ENCODE measurements around the gene ABR. TPM values are rescaled to one million over a fixed set of nuclear protein-coding genes. Genes with fewer than 3 reads are reported as not detected.

The ABR gene
- total RNA-seq, 1 experiment from 2014 or later: 35.4 TPM

DNA sequence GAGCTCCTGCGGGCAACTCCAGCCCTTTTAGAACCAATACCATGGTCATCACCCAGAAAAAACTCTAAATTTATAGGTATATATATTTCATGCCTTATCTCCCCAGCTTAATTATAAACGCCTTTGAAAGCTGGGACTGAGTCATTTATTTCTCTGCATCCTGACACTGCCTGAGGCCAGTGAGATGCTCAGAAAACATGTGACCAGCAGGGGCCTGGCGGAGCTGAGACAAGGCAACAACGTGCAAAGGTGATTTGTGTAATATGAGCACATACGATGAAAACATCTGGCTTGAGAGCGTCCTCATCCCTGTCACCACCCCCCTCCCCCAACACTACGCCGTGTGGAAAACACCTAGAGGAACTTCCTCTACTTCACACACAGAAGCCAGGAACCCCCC, 222.9 kb downstream of the ABR start:
- no TSS peak for BruUV-seq (replicated peaks)
- no peak overlapping the region for H3K4me2 ChIP-seq (ENCODE audit: low read length)
- no peak for TF ChIP-seq CTCF (conservative IDR thresholded peaks at IDR 0.05; ENCODE audit: low read depth, low read length)
- no peaks in the 10 kb centered on the region for H3K27me3 ChIP-seq (ENCODE audit: low read length)
- DNase-seq: peak; percentile 45
- no peaks in the 10 kb centered on the region for H3K9me3 ChIP-seq (ENCODE audit: low read length)
- intact Hi-C loops (cut with micrococcal nuclease): no loop called here
- H3K4me1 ChIP-seq (ENCODE audit: insufficient read depth, low read length): no peaks in the 10 kb centered on the region; the same call in 1 of the 2 replicates
- ChIA-PET CTCF (interaction anchor here (0.8 kb wide), 1 partner anchor 24 kb away, joined by 3 read pairs; no protein-coding TSS in a partner anchor), POLR2A (ENCODE audit: unreplicated experiment) (no interaction called here)
- H3F3A ChIP-seq (ENCODE audit: low read length, unreplicated experiment): no peaks in the 10 kb centered on the region
- no peak overlapping the region for H3K27ac ChIP-seq (ENCODE audit: low read length)
- no peaks in the 10 kb centered on the region for H3K36me3 ChIP-seq (ENCODE audit: low read depth, low read length)
- no peak overlapping the region for H3K9ac ChIP-seq (ENCODE audit: low read length)
- H3K4me3 ChIP-seq (ENCODE audit: low read length): no peak overlapping the region
- no peaks in the 10 kb centered on the region for H4K20me1 ChIP-seq (ENCODE audit: low read length)
- no peaks in the 10 kb centered on the region for H3K9me2 ChIP-seq (replicated peaks; ENCODE audit: low read length)
- no peaks in the 10 kb centered on the region for H3K79me2 ChIP-seq (ENCODE audit: low read length)
- no peak overlapping the region for H2AFZ ChIP-seq (ENCODE audit: low read length)
- ATAC-seq: peak; percentile 55

DNA sequence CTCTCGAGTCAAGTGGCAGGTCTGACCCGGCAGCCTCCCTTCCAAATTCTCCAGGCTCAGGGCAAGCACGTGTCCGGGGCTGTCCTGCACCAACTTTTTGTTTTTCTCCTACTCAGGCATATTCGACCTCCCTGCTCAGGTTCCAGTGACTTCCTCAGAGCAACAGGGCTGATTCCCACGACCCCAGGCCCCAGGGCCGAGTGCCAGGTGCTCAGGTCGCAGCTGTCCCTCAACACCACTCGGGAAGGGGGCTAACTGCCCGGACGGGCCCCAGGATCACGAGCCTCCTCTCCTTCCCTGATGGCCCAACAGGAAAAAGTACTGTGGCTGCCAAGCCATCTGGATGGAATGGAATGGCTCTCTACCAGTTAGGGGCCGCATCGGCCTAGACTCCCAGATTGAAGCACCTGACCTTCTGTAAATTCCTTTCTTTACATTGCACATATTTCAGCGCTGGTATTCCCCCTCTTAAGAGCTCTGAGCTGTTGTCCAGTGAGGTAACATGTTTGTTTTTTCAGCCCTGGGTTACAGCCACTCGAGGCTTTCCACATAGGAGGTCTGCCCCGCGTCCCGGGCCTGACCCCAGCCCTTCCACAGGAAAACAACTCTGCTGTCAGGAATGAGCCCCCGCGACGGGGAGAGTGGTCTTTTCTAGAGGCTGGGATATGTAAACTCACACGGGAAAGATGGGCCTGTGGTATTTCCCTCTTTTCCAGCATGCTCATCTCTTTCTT, 225.2 kb downstream of the ABR start:
- ATAC-seq: no peak
- Histone ChIP-seq H3K9ac (ENCODE audit: low read length) (no peak overlapping the region), H3K9me2 (replicated peaks; ENCODE audit: low read length) (no peaks in the 10 kb centered on the region), H3K4me3 (ENCODE audit: low read length) (no peak overlapping the region), H3K27me3 (ENCODE audit: low read length) (no peaks in the 10 kb centered on the region), H2AFZ (ENCODE audit: low read length) (no peak overlapping the region), H3K4me2 (ENCODE audit: low read length) (no peak overlapping the region), H4K20me1 (ENCODE audit: low read length) (no peaks in the 10 kb centered on the region), H3K9me3 (ENCODE audit: low read length) (no peaks in the 10 kb centered on the region), H3K36me3 (ENCODE audit: low read depth, low read length) (no peaks in the 10 kb centered on the region), H3K27ac (ENCODE audit: low read length) (no peak overlapping the region), H3F3A (ENCODE audit: low read length, unreplicated experiment) (no peaks in the 10 kb centered on the region), H3K4me1 (ENCODE audit: insufficient read depth, low read length) (no peaks in the 10 kb centered on the region; the same call in 1 of the 2 replicates), H3K79me2 (ENCODE audit: low read length) (no peaks in the 10 kb centered on the region)
- DNase-seq: no peak
- BruUV-seq (replicated peaks): no TSS peak
- intact Hi-C loops (cut with micrococcal nuclease): no loop called here
- no peak for TF ChIP-seq CTCF (conservative IDR thresholded peaks at IDR 0.05; ENCODE audit: low read depth, low read length)
- TF ChIP-seq EZH2phosphoT487 (IDR thresholded peaks at IDR 0.05; ENCODE audit: borderline replicate concordance, low read length): no peak
- no peak for TF ChIP-seq EZH2 (IDR thresholded peaks at IDR 0.05; ENCODE audit: low read length, unreplicated experiment)
- ChIA-PET CTCF (no interaction called here), POLR2A (ENCODE audit: unreplicated experiment) (no interaction called here)

- Histone ChIP-seq H4K20me1 (ENCODE audit: low read length) (no peaks in the 10 kb centered on the region), H3K9me3 (ENCODE audit: low read length) (no peaks in the 10 kb centered on the region), H2AFZ (ENCODE audit: low read length) (no peak overlapping the region), H3K4me1 (ENCODE audit: insufficient read depth, low read length) (no peaks in the 10 kb centered on the region; the same call in 1 of the 2 replicates), H3F3A (ENCODE audit: low read length, unreplicated experiment) (no peaks in the 10 kb centered on the region), H3K9ac (ENCODE audit: low read length) (no peak overlapping the region), H3K36me3 (ENCODE audit: low read depth, low read length) (no peaks in the 10 kb centered on the region), H3K27ac (ENCODE audit: low read length) (no peak overlapping the region), H3K79me2 (ENCODE audit: low read length) (no peaks in the 10 kb centered on the region), H3K9me2 (replicated peaks; ENCODE audit: low read length) (no peaks in the 10 kb centered on the region), H3K27me3 (ENCODE audit: low read length) (no peaks in the 10 kb centered on the region), H3K4me2 (ENCODE audit: low read length) (no peak overlapping the region), H3K4me3 (ENCODE audit: low read length) (no peak overlapping the region)
- POLR2A ChIA-PET (ENCODE audit: unreplicated experiment): no interaction called here
- ATAC-seq: no peak
- no peak for TF ChIP-seq EZH2 (IDR thresholded peaks at IDR 0.05; ENCODE audit: low read length, unreplicated experiment)
- TF ChIP-seq EZH2phosphoT487 (IDR thresholded peaks at IDR 0.05; ENCODE audit: borderline replicate concordance, low read length): no peak
- TF ChIP-seq CTCF (conservative IDR thresholded peaks at IDR 0.05; ENCODE audit: low read depth, low read length): no peak
- DNase-seq: no peak
- intact Hi-C loops (cut with micrococcal nuclease): no loop called here
- no TSS peak for BruUV-seq (replicated peaks)
- CTCF ChIA-PET: no interaction called here
These were observed 226.0 kb downstream of the ABR start for GRCh38 chr17:953767-954166.
